Measurements from ENCODE around the gene GPR171. TPM values are rescaled to one million over a fixed set of nuclear protein-coding genes. Genes with fewer than 3 reads are reported as not detected.

The GPR171 gene
- total and polyA plus RNA-seq, 2 of the 13 experiments (the other 11 are each of a cell fraction or from before 2014, with no cell fraction given), result not detected

- TF ChIP-seq HNF4A (CRISPR knock-in tag; IDR thresholded peaks at IDR 0.05), result peak; percentile 53
- TF ChIP-seq DZIP1 (CRISPR knock-in tag; IDR thresholded peaks at IDR 0.05), result no peak
- peak; percentile 86 for TF ChIP-seq HMG20A (CRISPR knock-in tag; IDR thresholded peaks at IDR 0.05; ENCODE audit: borderline replicate concordance)
- TF ChIP-seq ZNF124 (CRISPR knock-in tag; IDR thresholded peaks at IDR 0.05), result peak; percentile 57; the same call in 1 of the 2 replicates
- TF ChIP-seq ZNF331 (CRISPR knock-in tag; IDR thresholded peaks at IDR 0.05), result peak; percentile 86
- TF ChIP-seq RCOR2 (CRISPR knock-in tag; IDR thresholded peaks at IDR 0.05), result 0 out of 2 replicates have a peak, but pooled peaks have one; percentile 34
- TF ChIP-seq EP300 (IDR thresholded peaks at IDR 0.05; ENCODE audit: low read depth in 2 of 2, low read length in 2 of 2), result peak; percentile 41 to 84; a peak in 3 of 4 replicates
- peak; percentile 69; the same call in 1 of the 2 replicates for TF ChIP-seq EP300 (CRISPR knock-in tag; IDR thresholded peaks at IDR 0.05; ENCODE audit: borderline replicate concordance)
- no peak for TF ChIP-seq ZFP36L1 (CRISPR knock-in tag; IDR thresholded peaks at IDR 0.05)
- TF ChIP-seq ZBTB7A (CRISPR knock-in tag; IDR thresholded peaks at IDR 0.05), result no peak
- TF ChIP-seq ELF3 (CRISPR knock-in tag; IDR thresholded peaks at IDR 0.05), result peak; percentile 64
- no peak for TF ChIP-seq ZNF619 (CRISPR knock-in tag; IDR thresholded peaks at IDR 0.05)
- TF ChIP-seq ZNF264 (CRISPR knock-in tag; IDR thresholded peaks at IDR 0.05), result no peak
- TF ChIP-seq ZNF292 (CRISPR knock-in tag; IDR thresholded peaks at IDR 0.05; ENCODE audit: borderline replicate concordance, low read depth), result peak; percentile 45; the same call in 1 of the 2 replicates
- no peak for TF ChIP-seq MYC (CRISPR knock-in tag; IDR thresholded peaks at IDR 0.05; ENCODE audit: borderline replicate concordance)
- TF ChIP-seq ZMYM3 (CRISPR knock-in tag; IDR thresholded peaks at IDR 0.05), result 0 out of 2 replicates have a peak, but pooled peaks have one; percentile 27
- 0 out of 2 replicates have a peak, but pooled peaks have one; percentile 44 for TF ChIP-seq KAT8 (CRISPR knock-in tag; IDR thresholded peaks at IDR 0.05)
- 0 out of 2 replicates have a peak, but pooled peaks have one; percentile 14 for TF ChIP-seq THRA (CRISPR knock-in tag; IDR thresholded peaks at IDR 0.05; ENCODE audit: borderline replicate concordance)
- no peak for TF ChIP-seq CENPBD1 (CRISPR knock-in tag; IDR thresholded peaks at IDR 0.05; ENCODE audit: borderline replicate concordance, low read depth)
- peak; percentile 98 for TF ChIP-seq SOX5 (CRISPR knock-in tag; IDR thresholded peaks at IDR 0.05; ENCODE audit: borderline replicate concordance)
- TF ChIP-seq NR2F6 (IDR thresholded peaks at IDR 0.05), result no peak
- peak; percentile 47; the same call in 1 of the 2 replicates for TF ChIP-seq NR2F6 (CRISPR knock-in tag; IDR thresholded peaks at IDR 0.05)
- TF ChIP-seq THAP11 (CRISPR knock-in tag; IDR thresholded peaks at IDR 0.05), result peak; percentile 57; the same call in 1 of the 2 replicates
- 0 out of 2 replicates have a peak, but pooled peaks have one; percentile 7 for TF ChIP-seq HNF4G (IDR thresholded peaks at IDR 0.05; ENCODE audit: borderline replicate concordance, low read depth, low read length)
- no peak for TF ChIP-seq HNF4G (CRISPR knock-in tag; IDR thresholded peaks at IDR 0.05; ENCODE audit: borderline replicate concordance, low read depth)
- no peak for TF ChIP-seq ATF3 (CRISPR knock-in tag; IDR thresholded peaks at IDR 0.05)
- peak; percentile 58 for TF ChIP-seq POGZ (CRISPR knock-in tag; IDR thresholded peaks at IDR 0.05)
- TF ChIP-seq NFE2L2 (IDR thresholded peaks at IDR 0.05; ENCODE audit: low read length), result no peak
Measured at GRCh38 chr3:151178208-151178845, 24.7 kb downstream of the GPR171 start (continued).

All from HepG2 (cell line).